Neural progenitor cell (in vitro differentiated cells): ENCODE data around the gene RPS28. TPM values are rescaled to one million over a fixed set of nuclear protein-coding genes. Genes with fewer than 3 reads are reported as not detected.
"Not testable (repeated sequence)": the region's sequence is repeated elsewhere in the genome, so short reads cannot be mapped to it uniquely, and the experiment has no call there.

Experiments
- DNase-seq: peaks from one replicate; pipeline ENCODE4 v3.0.0-alpha.2; 2016; ENCODE audit warnings: low spot score
- H2AFZ ChIP-seq: fragments of 200-600 bp; sonication (generic); replicated peaks from 2 replicates; pipeline ENCODE4 v1.6.1; 2016; ENCODE audit warnings: antibody characterized with exemption
- H3F3A ChIP-seq: fragments of 200-600 bp; sonication (generic); 2 replicates; pipeline ENCODE4 v1.6.1; 2016; ENCODE audit warnings: antibody characterized with exemption, low read depth
- H3K27ac ChIP-seq: fragments of 200-600 bp; sonication (generic); 2 replicates; pipeline ENCODE4 v1.5.1; 2016; ENCODE audit warnings: mild to moderate bottlenecking
- H3K27me3 ChIP-seq: fragments of 200-600 bp; sonication (generic); 2 replicates; pipeline ENCODE4 v1.6.1; 2016; ENCODE audit warnings: mild to moderate bottlenecking, moderate library complexity
- H3K36me3 ChIP-seq: fragments of 200-600 bp; sonication (generic); 2 replicates; pipeline ENCODE4 v1.5.1; 2016
- H3K4me1 ChIP-seq: fragments of 200-600 bp; sonication (generic); 2 replicates; pipeline ENCODE4 v1.6.1; 2016; ENCODE audit warnings: mixed run types
- H3K4me2 ChIP-seq: fragments of 200-600 bp; sonication (generic); 2 replicates; pipeline ENCODE4 v1.6.1; 2016
- H3K4me3 ChIP-seq: fragments of 200-600 bp; sonication (generic); 2 replicates; pipeline ENCODE4 v1.5.1; 2016
- H3K79me2 ChIP-seq: fragments of 200-600 bp; sonication (generic); 2 replicates; pipeline ENCODE4 v1.6.1; 2016; ENCODE audit warnings: low read depth
- H3K9ac ChIP-seq: fragments of 200-600 bp; sonication (generic); 2 replicates; pipeline ENCODE4 v1.6.1; 2016
- H3K9me3 ChIP-seq: fragments of 200-600 bp; sonication (generic); 2 replicates; pipeline ENCODE4 v1.5.1; 2016; ENCODE audit warnings: low read depth
- H4K20me1 ChIP-seq: fragments of 200-600 bp; sonication (generic); 2 replicates; pipeline ENCODE4 v1.6.1; 2016; ENCODE audit warnings: low read depth
- H3K27ac Mint-ChIP-seq: 3 replicates; pipeline ENCODE4 v1.8.0; 2021; ENCODE audit warnings: mixed read lengths
- H3K27me3 Mint-ChIP-seq: 2 replicates; pipeline ENCODE4 v1.8.0; 2022; ENCODE audit warnings: low read depth, mild to moderate bottlenecking, inconsistent platforms, moderate library complexity, mixed read lengths; ENCODE audit not compliant: insufficient read depth
- H3K36me3 Mint-ChIP-seq: 3 replicates; pipeline ENCODE4 v1.8.0; 2021; ENCODE audit warnings: mixed read lengths
- H3K4me1 Mint-ChIP-seq: 3 replicates; pipeline ENCODE4 v1.8.0; 2021; ENCODE audit warnings: mixed read lengths
- H3K4me3 Mint-ChIP-seq: 3 replicates; pipeline ENCODE4 v1.8.0; 2021; ENCODE audit warnings: mild to moderate bottlenecking, moderate library complexity, mixed read lengths
- H3K9me3 Mint-ChIP-seq: 3 replicates; pipeline ENCODE4 v1.8.0; 2020; ENCODE audit warnings: mixed read lengths
- EZH2 ChIP-seq: fragments of 200-600 bp; sonication (generic); IDR thresholded peaks from 2 replicates; pipeline ENCODE4 v1.6.1; 2017; ENCODE audit warnings: antibody characterized with exemption, mild to moderate bottlenecking, moderate library complexity
- EZH2phosphoT487 ChIP-seq: fragments of 200-600 bp; sonication (generic); IDR thresholded peaks from 2 replicates; pipeline ENCODE4 v1.6.1; 2017; ENCODE audit warnings: antibody characterized with exemption
- total RNA-seq: library from RNA; depleted of rRNA; stranded (reverse); fragments of >200 nt; gene quantifications from 2 replicates; pipeline ENCODE4 v1.2.3, GENCODE V29; 2015; ENCODE audit warnings: low replicate concordance
- TF ChIP-seq, protein P1 (sequence below): fragments of 200-600 bp; sonication (generic); IDR thresholded peaks from 2 replicates; pipeline ENCODE4 v1.5.1; 2017; ENCODE audit warnings: antibody characterized with exemption, mild to moderate bottlenecking

Gene RPS28
- total RNA-seq, 1 donor from 2014 or later: 296 TPM

DNA sequence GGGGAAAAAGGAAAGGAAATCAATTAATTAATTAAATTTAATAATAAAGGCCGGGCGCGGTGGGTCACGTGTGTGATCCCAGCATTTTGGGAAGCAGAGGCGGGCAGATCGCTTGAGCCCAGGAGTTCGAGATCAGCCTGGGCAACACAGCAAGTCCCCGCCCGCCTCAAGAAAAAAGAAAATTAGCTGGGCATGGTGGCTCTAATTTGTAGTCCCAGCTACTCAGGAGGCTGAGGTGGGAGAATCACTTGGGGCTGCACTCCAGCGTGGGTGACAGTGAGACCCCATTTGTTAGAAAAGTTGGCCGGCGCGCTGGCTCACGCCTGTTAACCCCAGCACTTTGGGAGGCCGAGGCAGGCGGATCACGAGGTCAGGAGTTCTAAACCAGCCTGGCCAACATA is 12.4 kb upstream of the RPS28 start:
- Histone ChIP-seq H3K4me1 (peaks cover 13% of the 10 kb centered on the region), H3K79me2 (peaks cover 12% of the 10 kb centered on the region), H3K27me3 (no peaks in the 10 kb centered on the region), H3K27ac (no peak overlapping the region), H2AFZ (no peak overlapping the region), H3F3A (peaks cover 21% of the 10 kb centered on the region), H3K9me3 (no peaks in the 10 kb centered on the region), H3K4me2 (peak overlapping the region; percentile 95), H4K20me1 (peaks cover 10% of the 10 kb centered on the region), H3K36me3 (no peaks in the 10 kb centered on the region), H3K4me3 (peak overlapping the region; percentile 57), H3K9ac (no peak overlapping the region)
- H3K27ac Mint-ChIP-seq: no peak overlapping the region
- peaks cover 24% of the 10 kb centered on the region for H3K4me1 Mint-ChIP-seq
- no peaks in the 10 kb centered on the region for H3K9me3 Mint-ChIP-seq
- no peak for TF ChIP-seq EZH2phosphoT487
- TF ChIP-seq EZH2: no peak
- TF ChIP-seq, protein P1, sequence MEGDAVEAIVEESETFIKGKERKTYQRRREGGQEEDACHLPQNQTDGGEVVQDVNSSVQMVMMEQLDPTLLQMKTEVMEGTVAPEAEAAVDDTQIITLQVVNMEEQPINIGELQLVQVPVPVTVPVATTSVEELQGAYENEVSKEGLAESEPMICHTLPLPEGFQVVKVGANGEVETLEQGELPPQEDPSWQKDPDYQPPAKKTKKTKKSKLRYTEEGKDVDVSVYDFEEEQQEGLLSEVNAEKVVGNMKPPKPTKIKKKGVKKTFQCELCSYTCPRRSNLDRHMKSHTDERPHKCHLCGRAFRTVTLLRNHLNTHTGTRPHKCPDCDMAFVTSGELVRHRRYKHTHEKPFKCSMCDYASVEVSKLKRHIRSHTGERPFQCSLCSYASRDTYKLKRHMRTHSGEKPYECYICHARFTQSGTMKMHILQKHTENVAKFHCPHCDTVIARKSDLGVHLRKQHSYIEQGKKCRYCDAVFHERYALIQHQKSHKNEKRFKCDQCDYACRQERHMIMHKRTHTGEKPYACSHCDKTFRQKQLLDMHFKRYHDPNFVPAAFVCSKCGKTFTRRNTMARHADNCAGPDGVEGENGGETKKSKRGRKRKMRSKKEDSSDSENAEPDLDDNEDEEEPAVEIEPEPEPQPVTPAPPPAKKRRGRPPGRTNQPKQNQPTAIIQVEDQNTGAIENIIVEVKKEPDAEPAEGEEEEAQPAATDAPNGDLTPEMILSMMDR: no peak
- H3K4me3 Mint-ChIP-seq: peak overlapping the region; percentile 92
- DNase-seq: no peak
- H3K36me3 Mint-ChIP-seq: peaks cover 4% of the 10 kb centered on the region
- H3K27me3 Mint-ChIP-seq: peaks cover 12% of the 10 kb centered on the region

DNA sequence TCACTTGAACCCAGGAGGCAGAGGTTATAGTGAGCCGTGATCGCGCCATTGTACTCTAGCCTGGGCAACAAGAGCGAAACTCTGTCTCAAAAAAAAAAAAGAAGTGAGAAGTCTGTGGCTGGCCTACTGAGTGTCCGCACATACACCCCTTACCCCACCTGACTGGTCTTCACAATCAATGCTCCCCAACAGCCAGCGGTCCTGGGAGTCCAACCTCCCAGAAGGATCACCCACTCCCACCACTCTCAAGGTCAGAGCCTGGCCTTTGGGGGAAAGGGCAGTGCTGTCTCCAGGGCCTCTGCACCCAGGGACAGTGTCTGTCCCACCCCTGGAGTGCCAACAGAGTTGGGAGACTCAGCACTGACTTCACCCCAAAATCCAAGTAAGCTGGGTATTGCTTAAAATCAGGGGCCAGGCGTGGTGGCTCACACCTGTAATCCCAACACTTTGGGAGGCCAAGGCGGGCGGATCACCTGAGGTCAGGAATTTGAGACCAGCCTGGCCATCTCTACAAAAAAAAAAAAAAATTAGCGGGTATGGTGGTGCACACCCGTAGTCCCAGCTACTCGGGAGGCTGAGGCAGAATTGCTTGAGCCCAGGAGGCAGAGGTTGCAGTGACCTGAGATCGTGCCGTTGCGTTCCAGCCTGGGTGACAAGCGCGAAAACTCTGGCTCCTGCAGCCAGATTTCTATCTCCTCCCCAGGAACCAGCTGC is 10.8 kb upstream of the RPS28 start:
- TF ChIP-seq EZH2: no peak
- TF ChIP-seq, protein P1: no peak
- TF ChIP-seq EZH2phosphoT487: no peak
- Mint-ChIP-seq H3K27me3 (peaks cover 10% of the 10 kb centered on the region), H3K27ac (no peak overlapping the region), H3K4me1 (peaks cover 19% of the 10 kb centered on the region), H3K4me3 (no peak overlapping the region), H3K9me3 (no peaks in the 10 kb centered on the region), H3K36me3 (peaks cover 4% of the 10 kb centered on the region)
- Histone ChIP-seq H3K27ac (no peak overlapping the region), H3K27me3 (no peaks in the 10 kb centered on the region), H3K4me3 (no peak overlapping the region), H3K9me3 (no peaks in the 10 kb centered on the region), H3K9ac (no peak overlapping the region), H3K36me3 (no peaks in the 10 kb centered on the region), H4K20me1 (peaks cover 10% of the 10 kb centered on the region), H3K4me1 (peaks cover 10% of the 10 kb centered on the region), H2AFZ (no peak overlapping the region), H3K4me2 (no peak overlapping the region), H3F3A (peaks cover 18% of the 10 kb centered on the region), H3K79me2 (peaks cover 12% of the 10 kb centered on the region)
- no peak for DNase-seq

DNA sequence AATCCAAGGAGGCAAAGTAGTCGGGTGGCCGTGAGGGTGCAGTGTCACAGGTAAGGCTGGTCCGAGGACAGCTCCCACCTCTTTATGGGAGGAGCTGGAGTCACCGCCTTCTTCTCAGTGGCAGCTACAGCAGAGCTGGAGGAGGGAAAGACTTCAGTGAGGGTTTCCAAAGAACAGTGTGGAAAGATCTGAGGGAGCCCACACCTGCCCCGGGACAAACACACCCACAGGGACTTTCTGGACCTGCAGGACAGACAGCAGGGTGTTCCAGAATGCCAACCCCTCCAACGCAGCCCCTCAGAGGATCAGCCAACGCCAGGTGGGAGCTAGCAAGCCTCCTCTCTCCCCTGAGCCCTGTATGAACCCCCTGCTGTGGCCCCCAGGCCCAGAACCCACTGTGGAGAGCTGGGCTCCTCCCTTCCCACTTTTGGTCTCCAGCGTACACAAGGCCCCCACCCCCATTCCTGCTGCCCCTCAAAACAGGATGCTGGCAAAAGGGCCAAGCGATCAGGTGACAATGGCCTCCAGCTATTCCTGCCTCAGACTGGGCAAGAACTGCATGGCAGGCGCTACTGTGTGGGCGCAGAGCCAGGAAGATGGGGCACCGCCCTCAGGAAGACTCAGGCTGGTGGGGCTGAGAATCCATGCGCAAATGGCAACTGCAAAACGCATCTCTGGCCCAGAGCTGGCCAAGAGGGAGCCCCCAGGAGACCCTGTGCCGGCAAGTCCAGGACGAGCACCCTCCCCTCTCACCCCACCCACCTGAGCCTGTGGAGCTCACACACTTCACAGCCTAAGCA is 9.6 kb upstream of the RPS28 start:
- H2AFZ ChIP-seq: no peak overlapping the region
- peaks cover 12% of the 10 kb centered on the region for H3K79me2 ChIP-seq
- no peak for TF ChIP-seq EZH2
- no peak for TF ChIP-seq EZH2phosphoT487
- TF ChIP-seq, protein P1: no peak
- no peaks in the 10 kb centered on the region for H3K36me3 ChIP-seq
- peaks cover 7% of the 10 kb centered on the region for H3K27me3 Mint-ChIP-seq
- peaks cover 4% of the 10 kb centered on the region for H3K36me3 Mint-ChIP-seq
- no peak overlapping the region for H3K4me2 ChIP-seq
- H3K9ac ChIP-seq: no peak overlapping the region
- H3F3A ChIP-seq: peaks cover 14% of the 10 kb centered on the region
- no peak overlapping the region for H3K27ac Mint-ChIP-seq
- DNase-seq: no peak
- H3K9me3 ChIP-seq: no peaks in the 10 kb centered on the region
- H3K4me3 Mint-ChIP-seq: no peak overlapping the region
- no peaks in the 10 kb centered on the region for H3K27me3 ChIP-seq
- no peak overlapping the region for H3K4me3 ChIP-seq
- H3K9me3 Mint-ChIP-seq: no peaks in the 10 kb centered on the region
- H3K4me1 Mint-ChIP-seq: peaks cover 16% of the 10 kb centered on the region
- H3K4me1 ChIP-seq: peaks cover 10% of the 10 kb centered on the region
- H3K27ac ChIP-seq: no peak overlapping the region
- H4K20me1 ChIP-seq: peaks cover 7% of the 10 kb centered on the region

DNA sequence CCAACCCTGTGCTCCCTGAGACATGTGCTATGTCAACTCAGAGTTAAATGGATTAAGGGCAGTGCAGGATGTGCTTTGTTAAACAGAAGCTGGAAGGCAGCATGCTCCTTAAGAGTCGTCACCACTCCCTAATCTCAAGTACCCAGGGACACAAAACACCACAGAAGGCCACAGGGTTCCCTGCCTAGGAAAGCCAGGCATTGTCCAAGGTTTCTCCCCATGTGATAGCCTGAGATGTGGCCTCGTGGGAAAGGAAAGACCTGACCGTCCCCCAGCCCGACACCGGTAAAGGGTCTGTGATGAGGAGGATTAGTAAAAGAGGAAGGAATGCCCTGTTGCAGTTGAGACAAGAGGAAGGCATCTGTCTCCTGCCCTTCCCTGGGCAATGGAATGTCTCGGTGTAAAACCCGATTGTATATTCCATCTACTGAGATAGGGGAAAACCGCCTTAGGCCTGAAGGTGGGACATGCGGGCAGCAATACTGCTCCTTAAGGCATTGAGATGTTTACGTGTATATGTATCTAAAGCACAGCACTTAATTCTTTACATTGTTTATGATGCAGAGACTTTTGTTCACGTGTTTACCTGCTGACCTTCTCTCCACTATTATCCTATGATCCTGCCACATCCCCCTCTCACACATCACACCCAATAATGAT is 6.2 kb upstream of the RPS28 start:
- H2AFZ ChIP-seq, H3K27me3 Mint-ChIP-seq, H3K4me1 Mint-ChIP-seq, DNase-seq, H3K4me2 ChIP-seq, H4K20me1 ChIP-seq, H3K36me3 Mint-ChIP-seq, H3K27me3 ChIP-seq, H3F3A ChIP-seq, H3K4me3 Mint-ChIP-seq, H3K36me3 ChIP-seq, H3K9me3 Mint-ChIP-seq, H3K9me3 ChIP-seq, H3K27ac Mint-ChIP-seq, H3K27ac ChIP-seq, H3K4me1 ChIP-seq, H3K9ac ChIP-seq, H3K4me3 ChIP-seq: not testable (repeated sequence)
- peaks cover 16% of the 10 kb centered on the region for H3K79me2 ChIP-seq
